Esophagus squamous epithelium (tissue), 4 donors: ENCODE results near the gene RALA.

Experiments
- POLR2A ChIP-seq, 4 donors: fragments of 450-650 bp; IDR thresholded peaks; one replicate each; pipeline ENCODE4 v1.6.1; 2017; ENCODE audit warnings: antibody characterized with exemption in 4 of 4, mild to moderate bottlenecking in 4 of 4, moderate library complexity in 3 of 4
- TF ChIP-seq, protein P1 (sequence below), 6 experiments: fragments of 450-650 bp in 4 of 6; fragments of 200-600 bp in 2 of 6; sonication (generic) in 2 of 6; IDR thresholded peaks; one replicate each; pipeline ENCODE4 v1.5.1; 2016 to 2019; ENCODE audit warnings: antibody characterized with exemption in 6 of 6, mild to moderate bottlenecking in 4 of 6, moderate library complexity in 4 of 6

DNA sequence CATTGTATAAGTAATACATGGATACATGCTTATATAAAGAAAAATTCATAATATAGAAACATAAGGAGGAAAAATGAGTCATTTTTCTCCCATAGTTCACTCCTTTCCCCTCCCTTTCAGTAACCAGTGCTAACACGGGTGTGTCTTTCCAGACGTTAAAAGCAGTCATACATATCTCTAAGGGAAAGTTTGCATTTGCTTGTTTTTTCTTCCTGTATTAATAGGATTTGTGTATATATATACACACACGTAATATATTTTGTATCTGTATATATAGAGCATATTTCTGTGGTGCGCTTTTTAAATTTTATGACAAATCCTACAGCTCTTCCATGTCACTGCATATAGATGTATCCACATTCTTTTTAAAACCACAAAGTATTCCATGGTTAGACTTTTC is 78.8 kb downstream of the RALA start:
- TF ChIP-seq, protein P1, sequence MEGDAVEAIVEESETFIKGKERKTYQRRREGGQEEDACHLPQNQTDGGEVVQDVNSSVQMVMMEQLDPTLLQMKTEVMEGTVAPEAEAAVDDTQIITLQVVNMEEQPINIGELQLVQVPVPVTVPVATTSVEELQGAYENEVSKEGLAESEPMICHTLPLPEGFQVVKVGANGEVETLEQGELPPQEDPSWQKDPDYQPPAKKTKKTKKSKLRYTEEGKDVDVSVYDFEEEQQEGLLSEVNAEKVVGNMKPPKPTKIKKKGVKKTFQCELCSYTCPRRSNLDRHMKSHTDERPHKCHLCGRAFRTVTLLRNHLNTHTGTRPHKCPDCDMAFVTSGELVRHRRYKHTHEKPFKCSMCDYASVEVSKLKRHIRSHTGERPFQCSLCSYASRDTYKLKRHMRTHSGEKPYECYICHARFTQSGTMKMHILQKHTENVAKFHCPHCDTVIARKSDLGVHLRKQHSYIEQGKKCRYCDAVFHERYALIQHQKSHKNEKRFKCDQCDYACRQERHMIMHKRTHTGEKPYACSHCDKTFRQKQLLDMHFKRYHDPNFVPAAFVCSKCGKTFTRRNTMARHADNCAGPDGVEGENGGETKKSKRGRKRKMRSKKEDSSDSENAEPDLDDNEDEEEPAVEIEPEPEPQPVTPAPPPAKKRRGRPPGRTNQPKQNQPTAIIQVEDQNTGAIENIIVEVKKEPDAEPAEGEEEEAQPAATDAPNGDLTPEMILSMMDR (IDR thresholded peaks at IDR 0.05), result no peak
- no peak for TF ChIP-seq POLR2A (IDR thresholded peaks at IDR 0.05)
